Progenitor cell of endocrine pancreas (in vitro differentiated cells): ENCODE data around the gene SLMAP. TPM values are rescaled to one million over a fixed set of nuclear protein-coding genes. Genes with fewer than 3 reads are reported as not detected.

Experiments
- DNase-seq: peaks from one replicate; pipeline ENCODE4 v3.0.0; 2021; ENCODE audit warnings: low spot score; ENCODE audit not compliant: unreplicated experiment
- H3K27ac Mint-ChIP-seq: 2 replicates; pipeline ENCODE4 v1.8.0; 2021; ENCODE audit warnings: mild to moderate bottlenecking, moderate library complexity, mixed read lengths
- H3K27me3 Mint-ChIP-seq: 2 replicates; pipeline ENCODE4 v1.8.0; 2021; ENCODE audit warnings: mixed read lengths
- H3K36me3 Mint-ChIP-seq: 2 replicates; pipeline ENCODE4 v1.8.0; 2022; ENCODE audit warnings: mixed read lengths; ENCODE audit not compliant: insufficient read depth
- H3K4me1 Mint-ChIP-seq: 2 replicates; pipeline ENCODE4 v1.8.0; 2021; ENCODE audit warnings: low read depth, mixed read lengths
- H3K4me3 Mint-ChIP-seq: 2 replicates; pipeline ENCODE4 v1.8.0; 2021; ENCODE audit warnings: low read depth, mild to moderate bottlenecking, moderate library complexity, mixed read lengths
- H3K9me3 Mint-ChIP-seq: 2 replicates; pipeline ENCODE4 v1.8.0; 2021; ENCODE audit warnings: low read depth, mixed read lengths
- CTCF ChIP-seq: fragments of 200-600 bp; sonication (generic); IDR thresholded peaks from one replicate; pipeline ENCODE4 v1.5.0; 2021; ENCODE audit warnings: antibody characterized with exemption, mild to moderate bottlenecking; ENCODE audit not compliant: unreplicated experiment
- total RNA-seq: library from RNA; stranded (reverse); gene quantifications from 2 replicates; pipeline ENCODE4 v1.2.1, GENCODE V29; 2021

SLMAP gene
- total RNA-seq, 1 donor from 2014 or later: 65.8 TPM

- peaks cover 8% of the 10 kb centered on the region for H3K4me1 Mint-ChIP-seq
- H3K9me3 Mint-ChIP-seq: no peaks in the 10 kb centered on the region
- H3K27ac Mint-ChIP-seq: no peak overlapping the region
- no peak for DNase-seq
- no peak for TF ChIP-seq CTCF
- no peak overlapping the region for H3K4me3 Mint-ChIP-seq
- peaks cover 3% of the 10 kb centered on the region for H3K27me3 Mint-ChIP-seq
- no peaks in the 10 kb centered on the region for H3K36me3 Mint-ChIP-seq
These were observed 218.8 kb downstream of the SLMAP start for GRCh38 chr3:57974796-57975388.

GRCh38 chr3:57977818-57978235 is 221.7 kb downstream of the SLMAP start:
- no peaks in the 10 kb centered on the region for H3K36me3 Mint-ChIP-seq
- H3K27me3 Mint-ChIP-seq: no peaks in the 10 kb centered on the region
- DNase-seq: no peak
- H3K9me3 Mint-ChIP-seq: no peaks in the 10 kb centered on the region
- TF ChIP-seq CTCF: no peak
- peaks cover 4% of the 10 kb centered on the region for H3K4me1 Mint-ChIP-seq
- H3K4me3 Mint-ChIP-seq: no peak overlapping the region
- no peak overlapping the region for H3K27ac Mint-ChIP-seq

- no peak for TF ChIP-seq CTCF
- Mint-ChIP-seq H3K9me3 (no peaks in the 10 kb centered on the region), H3K27me3 (no peaks in the 10 kb centered on the region), H3K4me1 (peaks cover 4% of the 10 kb centered on the region), H3K36me3 (no peaks in the 10 kb centered on the region), H3K27ac (no peak overlapping the region), H3K4me3 (no peak overlapping the region)
- DNase-seq: no peak
These were observed 222.2 kb downstream of the SLMAP start for GRCh38 chr3:57978316-57978715.

Other genes with a start within 250 kb of the SLMAP start
- gene DNAH12, start 212.0 kb upstream of the SLMAP start, total RNA-seq: 1.1 and 1.2 TPM in 2 replicates
- gene PDE12, start 200.0 kb upstream of the SLMAP start, total RNA-seq: 14.5 and 15.4 TPM in 2 replicates
- 133 and 134 TPM in 2 replicates for gene ARF4, start 159.0 kb upstream of the SLMAP start, total RNA-seq
- gene DENND6A, start 63.2 kb upstream of the SLMAP start, total RNA-seq: 29.1 and 31.9 TPM in 2 replicates